GM21423 (cell line): ENCODE measurements around the gene ZFP91.
"Not testable (repeated sequence)": the region's sequence is repeated elsewhere in the genome, so short reads cannot be mapped to it uniquely, and the experiment has no call there.

Source experiments
- ATAC-seq: cut with Tn5 transposase; IDR thresholded peaks from one replicate; pipeline ENCODE4 v1.9.1; 2021; ENCODE audit warnings: mild to moderate bottlenecking, moderate library complexity; ENCODE audit not compliant: unreplicated experiment

The ZFP91 gene

GRCh38 chr11:58578635-58579191 is at the start of gene ZFP91:
Gene ZFP91, plus strand, starts transcription at chr11:58579063. Its CDS starts 219 bp downstream, at chr11:58579282.
- ATAC-seq: peak; percentile 35

- ATAC-seq: no peak
Measured at GRCh38 chr11:58530236-58530635, 48.6 kb upstream of the ZFP91 start.

- no peak for ATAC-seq
Measured at GRCh38 chr11:58531865-58532341, 47.0 kb upstream of the ZFP91 start.

- no peak for ATAC-seq
Measured at GRCh38 chr11:58546841-58547240, 32.0 kb upstream of the ZFP91 start.

- ATAC-seq: no peak
Measured at GRCh38 chr11:58549644-58550043, 29.2 kb upstream of the ZFP91 start.

GRCh38 chr11:58560842-58561241 is 18.0 kb upstream of the ZFP91 start:
- ATAC-seq: no peak

- no peak for ATAC-seq
Measured at GRCh38 chr11:58561394-58562098, 17.3 kb upstream of the ZFP91 start.

GRCh38 chr11:58562375-58562800 is 16.5 kb upstream of the ZFP91 start:
- peak; percentile 95 for ATAC-seq

GRCh38 chr11:58564231-58564630 is 14.6 kb upstream of the ZFP91 start:
- no peak for ATAC-seq

GRCh38 chr11:58567889-58568512 is 10.9 kb upstream of the ZFP91 start:
- ATAC-seq: peak; percentile 87

- ATAC-seq: not testable (repeated sequence)
Measured at GRCh38 chr11:58572906-58573305, 6.0 kb upstream of the ZFP91 start.

- peak; percentile 22 for ATAC-seq
Measured at GRCh38 chr11:58573451-58574104, 5.3 kb upstream of the ZFP91 start.

GRCh38 chr11:58574881-58575280 is 4.0 kb upstream of the ZFP91 start:
- ATAC-seq: no peak

- ATAC-seq: no peak
Measured at GRCh38 chr11:58575377-58576020, 3.4 kb upstream of the ZFP91 start, which contains the start of gene LPXN. Gene LPXN, minus strand, starts transcription at chr11:58575856. Its CDS starts 84 bp downstream, at chr11:58575772.

GRCh38 chr11:58576887-58577471 is 1.9 kb upstream of the ZFP91 start:
- no peak for ATAC-seq

GRCh38 chr11:58577555-58578135 is 1.2 kb upstream of the ZFP91 start:
- peak; percentile 48 for ATAC-seq

- ATAC-seq: no peak
Measured at GRCh38 chr11:58578136-58578634, 678 bp upstream of the ZFP91 start.

GRCh38 chr11:58579192-58580129 is 598 bp downstream of the ZFP91 start:
- ATAC-seq: peak; percentile 41

GRCh38 chr11:58580311-58580710 is 1.4 kb downstream of the ZFP91 start:
- no peak for ATAC-seq
